ENCODE data around the gene WDR18.
"Not testable (repeated sequence)": the region's sequence is repeated elsewhere in the genome, so short reads cannot be mapped to it uniquely, and the experiment has no call there.

Gene WDR18

GRCh38 chr19:1025080-1025479 is 40.9 kb downstream of the WDR18 start:
- DNase-seq = not testable (repeated sequence)

DNA sequence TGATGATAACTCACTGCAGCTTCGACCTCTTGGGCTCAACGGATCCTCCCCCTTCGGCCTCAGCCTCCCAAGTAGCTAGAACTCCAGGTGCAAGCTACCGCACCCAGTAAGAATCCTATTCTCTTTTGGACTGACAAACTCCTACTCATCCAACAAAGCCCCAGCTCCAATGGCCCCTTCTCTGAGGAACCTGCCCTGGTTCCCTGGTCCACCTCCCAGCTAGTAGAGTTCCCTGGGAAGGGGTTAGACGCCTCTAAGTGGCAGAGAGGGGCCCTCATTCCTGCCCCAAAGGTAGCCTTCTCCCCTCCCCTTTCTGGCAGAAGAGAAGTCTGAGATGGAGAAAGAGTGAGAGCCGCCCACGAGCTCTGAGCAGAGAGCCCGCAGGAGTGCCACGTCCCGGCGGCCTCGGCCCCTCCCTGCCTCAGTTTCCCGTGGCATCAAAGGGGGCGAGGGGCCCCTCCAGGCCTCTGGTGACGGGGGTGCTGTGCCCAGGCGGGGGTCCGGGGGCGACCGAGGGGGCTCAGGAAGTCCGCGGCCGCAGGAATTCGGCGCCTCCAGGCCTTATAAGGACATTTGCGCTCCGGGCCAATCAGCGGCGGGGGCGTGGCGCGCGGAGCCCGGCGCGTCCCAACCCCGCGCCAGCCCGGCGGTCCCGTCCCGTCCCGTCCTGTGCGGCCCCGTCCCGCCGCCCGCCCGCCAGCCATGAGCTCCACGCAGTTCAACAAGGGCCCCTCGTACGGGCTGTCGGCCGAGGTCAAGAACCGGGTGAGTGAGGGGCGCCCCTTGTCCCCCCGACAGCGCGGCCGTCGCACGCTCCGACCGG is 42.0 kb downstream of the WDR18 start, which contains the start of gene CNN2:
TSS of gene CNN2 (plus strand) at position 649 of the 823 bp plus-strand sequence. CDS start at position 703, 54 bp downstream.
- DNase-seq = no peak

DNA sequence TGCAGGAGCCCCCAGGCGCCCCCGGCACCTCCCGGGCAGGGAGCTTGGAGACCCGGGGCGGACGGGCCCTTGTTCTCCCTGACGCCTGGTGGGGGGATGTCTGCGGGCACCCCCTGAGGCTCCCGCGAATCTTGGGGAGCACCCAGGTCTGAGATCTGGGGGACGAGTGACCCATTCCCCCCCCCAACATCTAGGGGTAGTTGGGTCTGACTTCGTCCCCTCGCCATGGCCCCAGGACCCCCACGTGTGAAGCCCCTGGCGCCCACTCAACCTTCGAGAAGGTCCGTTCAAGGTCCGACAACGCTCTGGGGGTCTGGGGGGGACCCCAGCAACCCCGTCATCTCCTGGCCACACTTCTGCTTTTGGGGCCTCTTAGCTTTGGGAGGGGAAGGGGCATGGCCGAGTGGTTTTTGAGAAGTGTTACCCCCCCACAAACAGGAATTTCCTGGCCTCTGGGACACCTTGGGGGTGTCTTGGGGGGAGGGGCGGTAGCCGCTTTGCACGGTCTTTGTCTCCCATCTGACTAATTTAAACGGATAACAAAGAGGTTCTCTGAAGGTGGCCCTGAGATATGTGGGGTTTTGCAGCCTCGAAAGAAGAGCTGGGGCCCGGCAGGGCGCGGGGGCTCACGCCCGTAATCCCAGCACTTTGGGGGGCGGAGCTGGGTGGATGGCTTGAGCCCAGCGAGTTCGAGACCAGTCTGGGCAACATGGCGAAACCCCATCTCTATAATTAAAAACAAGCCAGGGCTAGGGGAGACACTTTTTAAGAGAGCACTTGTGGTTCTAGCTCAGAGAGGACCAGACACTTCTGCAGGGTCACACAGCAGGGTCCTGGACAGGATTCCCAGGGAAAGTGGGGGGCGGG is 42.9 kb downstream of the WDR18 start:
- DNase-seq = no peak

DNA sequence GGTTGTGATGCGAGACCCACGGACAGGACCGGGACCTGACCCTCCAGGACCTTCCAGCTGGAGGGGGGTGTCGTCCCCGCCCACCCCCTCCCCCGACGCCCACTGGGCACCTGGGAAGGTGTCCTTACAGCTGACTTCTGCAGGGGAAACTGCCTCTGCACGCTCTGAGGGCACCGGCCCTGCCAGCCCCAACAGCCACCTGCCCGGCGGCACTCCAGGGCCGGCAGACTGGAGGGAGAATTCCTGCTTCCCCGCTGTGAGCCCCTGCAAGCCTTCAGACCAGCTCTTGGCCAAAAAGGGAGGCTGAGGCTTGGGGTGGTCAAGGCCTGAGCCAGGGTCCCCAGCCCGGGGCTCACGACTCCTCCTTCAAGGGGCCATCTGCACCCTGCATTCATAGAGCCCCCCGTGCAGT is 43.5 kb downstream of the WDR18 start:
- no peak for DNase-seq

- no peak for DNase-seq
These were observed 44.1 kb downstream of the WDR18 start for GRCh38 chr19:1028062-1028926.

GRCh38 chr19:1032264-1032867 is 48.2 kb downstream of the WDR18 start:
- no peak for DNase-seq

DNA sequence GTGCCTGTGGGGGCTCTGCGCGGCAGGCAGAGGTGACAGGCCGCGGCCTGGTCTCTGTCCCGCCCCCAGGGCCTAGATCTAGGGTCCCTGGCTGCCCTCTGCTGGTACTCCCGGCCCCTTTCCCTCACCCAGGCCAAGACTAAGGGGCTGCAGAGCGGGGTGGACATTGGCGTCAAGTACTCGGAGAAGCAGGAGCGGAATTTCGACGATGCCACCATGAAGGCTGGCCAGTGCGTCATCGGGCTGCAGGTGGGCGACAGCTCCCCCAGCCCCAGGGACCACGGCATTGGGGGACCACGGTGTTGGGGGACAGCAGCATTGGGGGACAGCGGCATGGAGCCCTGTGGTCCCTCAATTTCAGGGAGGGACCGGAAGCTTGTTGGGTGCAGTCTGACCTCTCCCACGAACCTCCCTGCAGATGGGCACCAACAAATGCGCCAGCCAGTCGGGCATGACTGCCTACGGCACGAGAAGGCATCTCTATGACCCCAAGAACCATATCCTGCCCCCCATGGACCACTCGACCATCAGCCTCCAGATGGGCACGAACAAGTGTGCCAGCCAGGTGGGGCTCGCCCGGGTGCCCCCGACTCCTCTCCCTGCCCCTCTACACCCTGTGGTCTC is 52.0 kb downstream of the WDR18 start:
- DNase-seq = no peak

DNA sequence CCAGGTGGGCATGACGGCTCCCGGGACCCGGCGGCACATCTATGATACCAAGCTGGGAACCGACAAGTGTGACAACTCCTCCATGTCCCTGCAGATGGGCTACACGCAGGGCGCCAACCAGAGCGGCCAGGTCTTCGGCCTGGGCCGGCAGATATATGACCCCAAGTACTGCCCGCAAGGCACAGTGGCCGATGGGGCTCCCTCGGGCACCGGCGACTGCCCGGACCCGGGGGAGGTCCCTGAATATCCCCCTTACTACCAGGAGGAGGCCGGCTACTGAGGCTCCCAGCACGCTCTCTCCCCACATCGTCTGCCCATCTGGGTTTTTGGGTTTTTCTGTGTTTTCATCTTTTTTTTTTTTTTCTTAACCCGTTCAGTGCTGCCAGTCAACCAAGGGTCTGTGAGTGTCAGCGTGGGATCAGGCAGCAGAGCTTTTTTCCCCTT is 53.5 kb downstream of the WDR18 start:
- DNase-seq = no peak

DNA sequence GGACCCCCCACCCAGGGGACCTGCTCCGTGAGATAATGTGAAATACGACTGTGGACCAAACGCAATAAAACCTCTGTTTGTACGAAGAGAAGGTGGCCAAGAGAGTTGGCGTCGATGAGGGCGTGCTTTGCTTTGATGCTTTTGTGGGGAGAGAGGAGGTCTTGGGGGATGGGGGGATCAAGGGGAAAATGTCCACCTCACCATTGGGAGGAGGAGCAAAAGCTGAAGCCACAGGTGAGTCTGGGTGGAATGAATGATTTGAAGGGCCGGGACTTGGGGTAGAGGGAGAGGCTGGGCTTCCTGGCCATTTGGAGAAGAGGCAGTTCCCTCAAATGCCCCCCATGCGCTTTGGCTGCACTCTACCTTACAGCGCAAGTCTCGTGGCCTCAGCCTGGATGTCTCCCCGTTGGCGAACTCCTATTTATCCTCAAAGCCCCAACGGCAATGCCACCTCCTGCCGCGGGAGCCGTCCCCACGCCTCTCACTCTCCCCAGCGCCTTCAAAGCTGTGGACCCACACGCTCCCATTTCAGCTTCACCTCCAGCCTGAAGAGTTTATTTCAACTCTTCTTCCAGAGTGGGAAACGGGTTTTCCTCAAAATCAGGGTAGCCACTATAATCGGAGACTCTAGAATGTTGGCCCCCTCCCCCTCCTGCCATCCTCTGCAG is 55.0 kb downstream of the WDR18 start:
- no peak for DNase-seq

DNA sequence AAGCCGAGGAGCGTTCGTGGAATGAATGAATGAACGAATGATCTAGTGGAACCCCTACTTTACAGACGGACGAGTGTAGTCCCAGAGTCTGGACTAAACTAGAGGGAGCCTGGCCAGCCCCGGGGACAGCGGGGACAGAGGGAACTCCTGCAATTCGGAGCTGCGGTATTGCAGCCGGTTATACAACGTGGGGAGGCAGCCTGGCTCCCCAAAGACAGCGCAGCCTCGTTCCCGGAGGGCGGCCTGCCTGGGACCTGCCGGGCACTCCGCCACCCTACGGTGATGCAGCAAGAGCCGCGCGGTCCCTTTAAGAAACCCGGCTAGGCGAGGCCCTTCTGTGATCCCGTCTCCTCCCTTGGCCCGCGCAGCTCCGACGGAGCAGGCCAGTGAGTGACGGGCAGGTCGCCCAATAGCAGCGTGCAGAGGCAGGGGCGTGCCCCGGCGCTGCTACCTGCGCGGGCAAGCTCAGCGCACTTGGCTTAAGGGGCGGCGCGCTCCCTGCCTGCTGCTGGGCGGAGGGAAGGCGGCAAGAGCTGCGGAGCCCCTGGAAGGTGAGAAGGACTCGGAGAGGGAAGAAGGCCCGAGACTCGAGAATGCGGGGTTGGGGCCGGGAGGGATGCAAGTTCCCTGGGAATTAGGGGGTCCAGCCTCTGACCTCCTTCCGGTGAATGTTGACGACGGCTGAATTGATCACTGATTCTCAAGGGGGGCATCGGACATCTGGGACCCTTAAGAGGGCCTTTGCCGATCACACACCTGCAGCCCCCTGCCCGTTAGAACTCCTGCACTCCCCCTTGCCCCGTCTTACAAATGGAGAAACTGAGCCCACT is 55.7 kb downstream of the WDR18 start, which contains the start of gene ABCA7:
TSS of gene ABCA7 (plus strand) at position 462 of the 830 bp plus-strand sequence. CDS start 1,255 bp downstream, outside the sequence.
- DNase-seq = peak; percentile 95

DNA sequence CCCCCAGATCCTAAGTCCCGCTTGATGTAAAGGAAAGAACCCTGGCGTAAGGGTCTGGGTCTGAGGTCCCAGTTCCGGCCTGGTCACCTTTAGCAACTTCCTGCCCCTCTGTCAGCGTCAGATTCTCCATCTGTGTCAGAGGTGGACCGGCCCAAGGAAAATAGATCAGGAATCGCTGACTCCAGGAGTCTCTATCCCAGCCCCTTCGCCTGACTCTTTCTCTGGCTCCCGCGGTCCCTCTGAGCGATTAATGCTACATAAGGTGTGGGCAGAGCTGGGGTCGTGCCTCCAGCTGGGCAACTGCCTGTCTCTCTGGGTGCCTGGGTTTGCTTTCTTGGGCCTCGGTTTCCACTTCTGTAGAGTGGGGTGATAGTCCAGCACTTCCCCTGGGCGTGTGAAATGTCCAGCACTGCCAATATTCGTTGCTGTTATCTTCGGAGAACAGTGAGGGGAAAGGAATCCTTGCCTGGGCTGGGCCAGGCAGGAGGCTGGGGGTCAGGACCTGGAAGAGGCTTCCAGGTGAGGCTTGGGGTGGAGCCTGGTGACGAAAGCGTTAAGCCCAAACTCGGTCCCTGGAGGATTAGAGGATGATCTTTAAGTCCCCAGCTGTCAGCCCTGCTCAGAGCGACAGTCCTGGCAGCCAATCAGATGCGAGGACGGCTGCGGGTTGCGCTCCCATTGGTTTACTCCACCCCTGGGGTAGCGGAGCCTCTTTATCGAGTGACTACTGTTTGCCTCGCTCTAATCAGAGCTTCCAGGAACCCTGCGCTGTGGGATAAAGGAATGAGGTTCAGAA is 56.5 kb downstream of the WDR18 start:
- DNase-seq = peak; percentile 90

GRCh38 chr19:1041272-1041834 is 57.2 kb downstream of the WDR18 start:
- DNase-seq = no peak

DNA sequence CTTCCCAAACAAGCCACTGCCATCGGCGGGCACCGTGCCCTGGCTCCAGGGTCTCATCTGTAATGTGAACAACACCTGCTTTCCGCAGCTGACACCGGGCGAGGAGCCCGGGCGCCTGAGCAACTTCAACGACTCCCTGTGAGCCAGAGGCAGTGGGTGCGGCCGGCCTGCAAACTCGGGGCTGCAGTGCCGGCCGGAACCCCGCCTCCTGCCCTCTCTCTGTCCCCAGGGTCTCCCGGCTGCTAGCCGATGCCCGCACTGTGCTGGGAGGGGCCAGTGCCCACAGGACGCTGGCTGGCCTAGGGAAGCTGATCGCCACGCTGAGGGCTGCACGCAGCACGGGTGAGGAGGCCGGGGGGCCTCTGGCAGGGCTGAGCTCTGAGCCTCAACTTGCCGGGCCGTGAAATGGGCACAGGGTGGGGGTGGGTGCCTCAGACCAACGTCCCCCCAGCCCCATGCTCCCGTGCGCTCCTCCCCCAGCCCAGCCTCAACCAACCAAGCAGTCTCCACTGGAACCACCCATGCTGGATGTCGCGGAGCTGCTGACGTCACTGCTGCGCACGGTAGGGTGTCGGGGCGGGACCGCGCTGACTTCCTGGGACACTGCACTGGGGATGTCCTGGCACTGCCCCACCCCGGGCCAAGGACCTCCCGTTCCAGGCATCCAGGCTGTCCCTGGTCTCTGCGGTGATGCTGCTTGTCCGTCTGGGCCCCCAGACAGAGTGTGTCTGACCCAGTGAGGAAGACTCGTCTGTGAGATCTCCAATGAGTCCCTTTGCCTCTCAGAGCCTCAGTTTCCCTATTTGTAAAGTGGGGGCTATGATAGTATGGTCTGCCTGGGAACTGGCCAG is 57.9 kb downstream of the WDR18 start:
- DNase-seq = no peak

- no peak for DNase-seq
These were observed 58.8 kb downstream of the WDR18 start for GRCh38 chr19:1042689-1043511.
